ENCODE results near the gene GPR35. TPM values are rescaled to one million over a fixed set of nuclear protein-coding genes. Genes with fewer than 3 reads are reported as not detected.

Gene GPR35
- total and polyA plus RNA-seq, 2 donors (not counting 3 experiments of a cell fraction or from before 2014, with no cell fraction given), result 0.18 to 0.33 TPM

GRCh38 chr2:240630771-240631547 is 5.7 kb downstream of the GPR35 start:
- intact Hi-C loops (cut with micrococcal nuclease), result no loop called here
- dilution Hi-C loops (cut with MboI; ENCODE audit: extremely low pct_ligation_motif_present, low sequenced_read_pairs), result no loop called here
- FAIRE-seq (no peak), DNase-seq (ENCODE audit: low read depth, low spot score) (no peak)
- TF ChIP-seq MYC (IDR thresholded peaks at IDR 0.05; ENCODE audit: low read depth, low read length) (no peak), FOS (IDR thresholded peaks at IDR 0.05; ENCODE audit: borderline replicate concordance, insufficient read depth, low read length) (no peak), JUN (IDR thresholded peaks at IDR 0.05; ENCODE audit: borderline replicate concordance, insufficient read depth, insufficient read length, low read depth) (no peak), GATA2 (IDR thresholded peaks at IDR 0.05; ENCODE audit: insufficient read depth, insufficient read length, low read depth, low read length) (no peak), CTCF (IDR thresholded peaks at IDR 0.05; ENCODE audit: extremely low read depth in 1 of 2, insufficient read depth in 1 of 2, low read depth in 1 of 2, low read length in 2 of 2) (no peak), EZH2 (IDR thresholded peaks at IDR 0.05; ENCODE audit: borderline replicate concordance, low read depth, low read length, severe bottlenecking) (no peak), POLR2AphosphoS5 (IDR thresholded peaks at IDR 0.05; ENCODE audit: insufficient read depth, low read depth, low read length) (no peak), POLR2A (IDR thresholded peaks at IDR 0.05; ENCODE audit: low read depth, low read length) (no peak)
- TF ChIP-seq, protein P1, sequence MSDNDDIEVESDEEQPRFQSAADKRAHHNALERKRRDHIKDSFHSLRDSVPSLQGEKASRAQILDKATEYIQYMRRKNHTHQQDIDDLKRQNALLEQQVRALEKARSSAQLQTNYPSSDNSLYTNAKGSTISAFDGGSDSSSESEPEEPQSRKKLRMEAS (IDR thresholded peaks at IDR 0.05; ENCODE audit: insufficient read depth, insufficient read length), result no peak
- Histone ChIP-seq H3K4me2 (ENCODE audit: insufficient read depth, low read length) (no peak overlapping the region), H3K27me3 (ENCODE audit: control insufficient read depth in 2 of 2, insufficient read depth in 2 of 2, low read length in 2 of 2) (no peaks in the 10 kb centered on the region), H3K36me3 (ENCODE audit: control insufficient read depth in 2 of 2, extremely low read depth in 1 of 2, insufficient read depth in 2 of 2, low read length in 2 of 2) (no peaks in the 10 kb centered on the region), H3K9me3 (replicated peaks; ENCODE audit: control insufficient read depth, insufficient read depth, low read length) (no peaks in the 10 kb centered on the region), H3K4me1 (ENCODE audit: control insufficient read depth, extremely low read depth, insufficient read depth, low read length) (no peaks in the 10 kb centered on the region), H3K9me1 (replicated peaks; ENCODE audit: control insufficient read depth, extremely low read depth, insufficient read depth, low read length) (no peaks in the 10 kb centered on the region), H3K9ac (replicated peaks; ENCODE audit: extremely low read depth, insufficient read depth, low read length) (no peak overlapping the region), H3K27ac (ENCODE audit: insufficient read depth, low read depth, low read length) (no peak overlapping the region), H3K79me2 (ENCODE audit: control insufficient read depth, insufficient read depth, low read length) (no peaks in the 10 kb centered on the region), H2AFZ (ENCODE audit: low read depth, low read length) (no peak overlapping the region), H3K4me3 (replicated peaks in 1 of 3; ENCODE audit: insufficient read depth in 1 of 3, low read depth in 1 of 3, low read length in 3 of 3) (no peak overlapping the region), H4K20me1 (replicated peaks; ENCODE audit: control insufficient read depth, extremely low read depth, insufficient read depth, low read length) (no peaks in the 10 kb centered on the region)
- BruUV-seq (replicated peaks), result no TSS peak
- CTCF ChIA-PET, result no interaction called here
- POLR2A ChIA-PET, result no interaction called here

All from endothelial cell of umbilical vein (primary cell).